ENCODE results near the gene TMEM151B.

The TMEM151B gene

DNA sequence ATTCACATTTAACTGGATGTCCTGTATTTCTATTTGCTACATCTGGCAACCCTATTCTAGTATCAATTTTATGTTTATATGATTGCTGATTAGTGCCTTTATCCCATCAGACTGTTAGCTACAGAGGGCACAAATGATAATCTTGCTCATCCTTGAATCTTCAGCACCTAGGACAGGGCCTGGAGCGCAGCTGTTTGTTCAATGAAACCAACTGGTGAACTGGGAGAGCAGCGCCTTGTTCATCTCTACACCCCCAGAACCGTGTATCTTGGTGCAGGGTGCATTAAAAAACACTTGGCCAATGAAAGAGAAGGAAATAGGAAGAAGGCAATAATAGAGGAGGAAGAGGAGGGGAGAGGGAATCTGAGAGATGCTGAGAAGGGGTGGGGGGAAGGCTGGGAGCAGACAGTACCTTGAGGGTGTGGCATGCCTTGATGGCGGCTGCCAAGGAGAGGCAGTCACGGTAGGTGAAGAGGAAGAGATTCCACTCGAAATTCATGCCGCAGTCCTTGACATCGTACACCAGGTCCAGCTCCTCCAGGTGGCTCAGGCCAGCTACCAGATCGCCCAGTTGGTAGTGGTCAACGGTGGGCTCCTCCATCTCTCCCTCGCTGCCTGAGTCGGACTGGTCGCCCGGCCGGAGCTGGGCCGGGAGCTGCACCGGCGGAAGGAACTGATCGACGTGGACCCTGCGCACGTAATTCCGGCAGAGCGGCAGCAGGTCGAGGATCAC is 15.5 kb downstream of the TMEM151B start:
- DNase-seq: no peak

DNA sequence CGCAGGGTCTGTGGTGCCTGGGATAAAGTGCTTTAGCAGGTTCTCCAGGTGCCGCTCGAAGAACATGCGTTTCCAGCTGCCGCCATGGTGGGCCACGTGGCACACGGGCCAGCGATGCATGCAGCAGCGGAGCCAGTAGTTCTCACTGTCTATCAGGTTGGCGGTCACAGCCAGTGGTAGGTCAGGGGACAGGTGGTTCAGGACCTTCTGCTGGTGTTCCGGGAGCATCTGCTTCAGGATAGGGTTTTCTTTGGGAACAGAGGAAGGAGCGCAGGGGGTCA is 16.0 kb downstream of the TMEM151B start:
- no peak for DNase-seq

- no peak for DNase-seq
Observed at GRCh38 chr6:44286747-44287146, 16.5 kb downstream of the TMEM151B start.

GRCh38 chr6:44289726-44290260 is 19.5 kb downstream of the TMEM151B start:
- DNase-seq: no peak

GRCh38 chr6:44291841-44292240 is 21.6 kb downstream of the TMEM151B start:
- DNase-seq: no peak

- DNase-seq: no peak
Observed at GRCh38 chr6:44292661-44293365, 22.6 kb downstream of the TMEM151B start.

- no peak for DNase-seq
Observed at GRCh38 chr6:44294832-44295791, 24.9 kb downstream of the TMEM151B start.

GRCh38 chr6:44297063-44298038 is 27.1 kb downstream of the TMEM151B start:
- DNase-seq: peak in 1 of 2 donors; percentile 29

DNA sequence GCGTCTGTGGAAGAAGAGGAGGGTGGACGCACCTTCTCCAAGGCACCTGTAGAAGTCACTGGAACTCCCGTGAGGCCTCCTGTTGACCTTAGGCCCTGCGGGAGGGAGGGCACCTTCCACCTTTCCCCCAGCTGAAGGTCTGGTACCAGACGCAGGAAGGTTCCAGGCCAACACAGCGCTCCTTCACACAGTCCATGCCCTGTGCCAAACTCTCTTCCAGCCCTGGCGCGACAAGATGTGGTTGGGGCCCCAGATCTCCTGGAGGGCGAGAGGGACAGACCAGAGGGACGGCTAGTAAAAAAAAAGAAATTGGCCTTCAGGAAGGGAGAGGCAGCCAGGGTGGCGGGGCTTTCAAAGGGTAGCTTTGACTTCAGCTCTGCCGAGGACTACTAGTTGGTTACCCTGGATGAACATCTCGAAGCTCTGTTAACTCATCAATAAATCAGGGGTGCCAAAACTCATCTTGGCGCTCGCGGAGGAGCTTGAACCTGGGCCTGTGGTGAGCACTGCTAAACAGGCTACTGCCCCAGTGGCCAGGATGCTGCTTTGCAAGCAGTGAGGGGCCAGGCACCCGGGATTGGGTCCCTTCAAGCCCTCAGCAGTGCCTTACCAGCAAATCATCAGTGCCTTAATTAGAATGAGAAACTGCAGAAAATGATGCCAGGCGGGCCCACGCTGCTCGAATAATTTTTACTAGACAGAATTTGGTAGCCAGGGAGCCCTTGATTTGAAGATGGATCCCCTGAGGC is 28.0 kb downstream of the TMEM151B start:
- DNase-seq: no peak

- no peak for DNase-seq
Observed at GRCh38 chr6:44298864-44299263, 28.6 kb downstream of the TMEM151B start.

GRCh38 chr6:44300292-44300823 is 30.1 kb downstream of the TMEM151B start:
- DNase-seq: no peak

DNA sequence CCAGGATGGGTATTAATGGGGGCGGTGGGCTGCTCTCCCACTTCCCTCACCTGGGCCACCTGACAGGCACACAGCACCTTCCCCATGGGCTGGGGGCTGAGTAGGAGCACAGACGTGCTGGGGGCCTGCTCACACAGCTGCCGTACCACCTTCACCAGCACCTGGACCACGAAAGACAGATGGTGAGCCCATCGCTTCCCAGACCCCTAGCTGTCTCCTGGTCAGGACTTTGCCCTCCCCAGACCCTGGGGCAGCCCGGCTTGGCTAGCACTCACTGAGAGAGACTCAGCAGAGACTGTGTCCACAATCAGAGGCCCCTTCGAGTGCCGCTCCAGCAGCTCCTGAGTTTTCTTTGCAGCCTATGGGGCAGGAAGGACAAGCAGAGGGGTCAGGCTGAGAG is 30.9 kb downstream of the TMEM151B start:
- no peak for DNase-seq

DNA sequence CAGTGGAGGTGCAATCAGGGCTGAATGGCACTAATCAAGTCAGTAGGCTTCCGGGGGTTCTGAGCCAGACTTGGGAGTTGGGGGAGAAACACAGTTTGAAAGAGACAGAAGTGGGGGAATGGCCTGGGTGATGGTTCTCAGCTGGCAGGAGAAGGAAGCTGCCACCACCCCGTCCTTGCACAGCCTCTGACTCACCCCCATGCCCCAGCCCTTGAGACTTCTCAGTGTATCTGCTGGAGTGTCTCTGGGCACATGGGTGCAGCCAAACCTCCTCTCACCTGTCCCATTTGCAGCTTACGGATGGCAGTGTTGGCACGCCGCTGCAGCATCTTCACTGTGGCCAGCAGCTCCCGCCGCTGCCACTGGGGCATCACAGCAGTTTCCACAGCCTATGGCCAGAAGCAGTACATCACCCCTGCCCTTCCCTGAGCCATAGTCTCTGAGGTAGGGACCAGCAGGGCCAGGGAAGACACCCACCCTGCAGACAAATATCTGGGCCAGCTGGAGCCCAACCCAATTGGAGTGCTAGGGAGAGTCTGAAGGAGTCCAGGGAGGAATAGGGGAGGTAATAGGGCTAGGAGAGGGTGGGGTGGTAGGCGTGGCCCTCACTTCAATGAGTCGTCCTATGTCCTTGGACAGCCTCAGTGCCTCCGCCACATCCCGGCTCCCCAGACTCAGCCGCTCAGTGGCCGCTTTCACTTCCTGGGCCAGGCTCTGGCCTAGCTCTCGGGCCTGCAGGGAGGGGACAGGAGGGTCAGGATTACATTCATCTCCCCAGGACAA is 31.7 kb downstream of the TMEM151B start:
- no peak for DNase-seq

DNA sequence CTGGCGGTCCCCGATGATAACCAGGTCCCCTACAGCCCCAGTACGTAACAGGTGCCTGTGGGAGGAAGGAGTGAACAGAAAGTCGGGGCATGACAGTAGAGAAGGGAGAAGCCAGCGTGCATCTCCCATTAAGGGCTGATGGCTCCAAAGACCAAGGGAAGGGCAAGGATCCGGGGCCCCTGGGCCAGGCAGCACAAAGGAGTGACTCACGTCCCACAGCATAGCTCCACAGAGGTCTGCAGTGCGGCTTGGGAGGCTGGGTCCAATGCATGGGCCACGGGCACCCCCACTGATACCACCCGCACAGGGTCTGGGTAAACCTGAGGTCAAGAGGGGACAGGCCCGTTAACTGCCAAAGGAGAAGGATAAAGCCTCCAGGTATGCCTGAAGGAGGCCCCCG is 32.6 kb downstream of the TMEM151B start:
- DNase-seq: no peak

DNA sequence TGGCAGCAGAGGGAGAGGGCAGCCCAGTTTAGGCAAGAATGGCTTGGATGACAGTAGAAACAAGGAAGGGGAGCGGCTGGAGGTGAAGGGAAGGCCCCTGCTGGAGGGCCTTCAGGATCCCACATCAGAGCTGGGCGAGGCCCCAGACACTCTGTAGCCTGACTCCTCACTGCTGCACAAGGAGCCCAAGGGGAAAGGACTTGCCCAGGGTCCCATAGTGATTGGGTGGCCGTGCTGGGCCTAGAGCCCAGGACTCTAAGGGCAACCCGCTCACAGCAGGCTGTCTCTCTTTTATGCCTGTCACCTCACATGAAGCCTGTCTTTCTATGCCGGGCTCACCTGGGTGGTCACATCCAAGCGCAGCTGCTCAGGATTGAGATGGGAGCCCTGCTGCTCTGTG is 33.6 kb downstream of the TMEM151B start:
- no peak for DNase-seq

GRCh38 chr6:44304282-44305199 is 34.3 kb downstream of the TMEM151B start:
- peak; percentile 50 for DNase-seq

GRCh38 chr6:44305200-44305725 is 35.0 kb downstream of the TMEM151B start:
- no peak for DNase-seq

DNA sequence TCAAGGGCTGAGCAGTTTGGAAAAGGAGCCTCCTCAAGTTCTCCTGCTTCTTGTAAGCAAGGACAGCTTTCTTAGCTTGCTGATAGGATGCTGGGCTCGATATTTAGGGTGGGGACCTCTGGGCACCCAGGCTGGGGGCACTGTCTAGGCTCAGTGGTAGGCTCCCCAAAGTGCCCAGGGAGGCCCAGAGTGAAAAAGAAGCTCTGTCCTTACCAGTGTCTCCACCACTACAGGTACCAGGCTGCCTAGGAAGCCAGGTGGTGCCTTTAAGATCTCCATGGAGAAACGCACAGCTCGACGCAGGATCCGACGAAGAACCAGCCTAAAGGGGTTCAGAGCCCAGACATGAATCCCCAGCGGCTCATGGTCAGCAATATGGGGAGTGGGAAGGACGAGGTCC is 36.5 kb downstream of the TMEM151B start:
- DNase-seq: no peak

DNA sequence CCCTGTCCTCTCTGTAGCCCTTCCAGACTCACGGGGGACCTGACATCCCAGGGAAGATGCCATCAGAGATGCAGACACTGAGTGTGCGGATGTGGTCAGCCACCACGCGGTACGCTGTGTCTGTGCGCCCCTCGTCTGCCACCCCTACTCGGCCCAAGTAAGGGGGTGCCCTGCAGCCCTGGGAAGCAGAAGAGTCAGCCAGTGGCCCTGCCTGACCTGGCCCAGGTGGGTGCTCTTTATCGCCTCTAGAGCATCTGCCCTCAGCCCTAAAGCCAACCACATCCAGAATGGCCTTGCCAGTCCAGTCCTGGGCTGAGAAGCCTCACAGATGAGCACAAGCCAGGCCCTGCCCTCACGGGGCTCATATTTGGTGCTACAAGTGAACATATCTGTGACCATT is 37.0 kb downstream of the TMEM151B start:
- DNase-seq: no peak
